Smooth muscle cell (in vitro differentiated cells): Measurements from ENCODE around the gene CASTOR1. TPM values are rescaled to one million over a fixed set of nuclear protein-coding genes. Genes with fewer than 3 reads are reported as not detected.

ENCODE experiments used
- DNase-seq: peaks from one replicate; lab custom pipeline; 2025; ENCODE audit not compliant: unreplicated experiment; lab: John Stamatoyannopoulos, UW
- H2AFZ ChIP-seq: fragments of 200-600 bp; sonication (generic); 2 replicates; pipeline ENCODE4 v1.6.0; 2016; ENCODE audit warnings: antibody characterized with exemption, low read depth, mild to moderate bottlenecking
- H3F3A ChIP-seq: fragments of 200-600 bp; sonication (generic); 2 replicates; pipeline ENCODE4 v1.6.0; 2017; ENCODE audit warnings: antibody characterized with exemption, low read depth
- H3K27ac ChIP-seq: fragments of 200-600 bp; sonication (generic); 2 replicates; pipeline ENCODE4 v1.5.1; 2016; ENCODE audit warnings: low read depth, mild to moderate bottlenecking
- H3K27me3 ChIP-seq: fragments of 200-600 bp; sonication (generic); 2 replicates; pipeline ENCODE4 v1.6.1; 2016; ENCODE audit warnings: low read depth, mild to moderate bottlenecking
- H3K36me3 ChIP-seq: fragments of 200-600 bp; sonication (generic); 2 replicates; pipeline ENCODE4 v1.5.1; 2016; ENCODE audit warnings: low read depth
- H3K4me1 ChIP-seq: fragments of 200-600 bp; sonication (generic); 2 replicates; pipeline ENCODE4 v1.5.1; 2016; ENCODE audit warnings: low read depth
- H3K4me2 ChIP-seq: fragments of 200-600 bp; sonication (generic); 2 replicates; pipeline ENCODE4 v1.6.0; 2016; ENCODE audit warnings: mild to moderate bottlenecking
- H3K4me3 ChIP-seq: fragments of 200-600 bp; sonication (generic); 2 replicates; pipeline ENCODE4 v1.5.1; 2016; ENCODE audit warnings: mild to moderate bottlenecking
- H3K79me2 ChIP-seq: fragments of 200-600 bp; sonication (generic); 2 replicates; pipeline ENCODE4 v1.6.0; 2016; ENCODE audit warnings: low read depth, mild to moderate bottlenecking
- H3K9ac ChIP-seq: fragments of 200-600 bp; sonication (generic); 2 replicates; pipeline ENCODE4 v1.6.0; 2016; ENCODE audit warnings: low read depth
- H3K9me3 ChIP-seq: fragments of 200-600 bp; sonication (generic); replicated peaks from 2 replicates; pipeline ENCODE4 v1.5.1; 2016; ENCODE audit warnings: low read depth
- H4K20me1 ChIP-seq: fragments of 200-600 bp; sonication (generic); 2 replicates; pipeline ENCODE4 v1.6.0; 2016; ENCODE audit warnings: low read depth
- WGBS: methylation state at CpG from one replicate; pipeline ENCODE4 v1.1.7; 2016; ENCODE audit warnings: low lambda C conversion rate; 5-methylcytosine and 5-hydroxymethylcytosine counted together
- polyA plus RNA-seq: library from polyadenylated mRNA; unstranded; fragments of >200 nt; fragmentation: Nextera tagmentation; extraction: Ambion mirVana; gene quantifications from 2 replicates; pipeline ENCODE4 v1.2.1, GENCODE V29; 2016
- total RNA-seq: library from RNA; depleted of rRNA; stranded (reverse); fragments of >200 nt; gene quantifications from 2 replicates; pipeline ENCODE4 v1.2.3, GENCODE V29; 2014
- TF ChIP-seq, protein P1 (sequence below): fragments of 200-600 bp; sonication (generic); IDR thresholded peaks from 2 replicates; pipeline ENCODE4 v1.5.1; 2017; ENCODE audit warnings: borderline replicate concordance, mild to moderate bottlenecking, antibody characterized with exemption; ENCODE audit not compliant: insufficient read depth, poor library complexity, severe bottlenecking

The CASTOR1 gene
- total and polyA plus RNA-seq, 2 experiments from 2014 or later = 9.8 to 21.8 TPM

- DNase-seq = no peak
- H3K4me2 ChIP-seq = no peak overlapping the region
- WGBS = 85% methylated on average over 24 of the region's 24 CpGs
These were observed 23.4 kb downstream of the CASTOR1 start for GRCh38 chr22:30265823-30266444.

GRCh38 chr22:30265131-30265720 is 24.1 kb downstream of the CASTOR1 start:
- H3K36me3 ChIP-seq = no peaks in the 10 kb centered on the region
- TF ChIP-seq, protein P1, sequence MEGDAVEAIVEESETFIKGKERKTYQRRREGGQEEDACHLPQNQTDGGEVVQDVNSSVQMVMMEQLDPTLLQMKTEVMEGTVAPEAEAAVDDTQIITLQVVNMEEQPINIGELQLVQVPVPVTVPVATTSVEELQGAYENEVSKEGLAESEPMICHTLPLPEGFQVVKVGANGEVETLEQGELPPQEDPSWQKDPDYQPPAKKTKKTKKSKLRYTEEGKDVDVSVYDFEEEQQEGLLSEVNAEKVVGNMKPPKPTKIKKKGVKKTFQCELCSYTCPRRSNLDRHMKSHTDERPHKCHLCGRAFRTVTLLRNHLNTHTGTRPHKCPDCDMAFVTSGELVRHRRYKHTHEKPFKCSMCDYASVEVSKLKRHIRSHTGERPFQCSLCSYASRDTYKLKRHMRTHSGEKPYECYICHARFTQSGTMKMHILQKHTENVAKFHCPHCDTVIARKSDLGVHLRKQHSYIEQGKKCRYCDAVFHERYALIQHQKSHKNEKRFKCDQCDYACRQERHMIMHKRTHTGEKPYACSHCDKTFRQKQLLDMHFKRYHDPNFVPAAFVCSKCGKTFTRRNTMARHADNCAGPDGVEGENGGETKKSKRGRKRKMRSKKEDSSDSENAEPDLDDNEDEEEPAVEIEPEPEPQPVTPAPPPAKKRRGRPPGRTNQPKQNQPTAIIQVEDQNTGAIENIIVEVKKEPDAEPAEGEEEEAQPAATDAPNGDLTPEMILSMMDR = no peak
- 90% methylated on average over 9 of the region's 9 CpGs for WGBS
- no peaks in the 10 kb centered on the region for H3K27me3 ChIP-seq
- no peaks in the 10 kb centered on the region for H3K79me2 ChIP-seq
- no peak overlapping the region for H3K4me2 ChIP-seq
- no peaks in the 10 kb centered on the region for H3F3A ChIP-seq
- H3K4me3 ChIP-seq = no peak overlapping the region
- H4K20me1 ChIP-seq = no peaks in the 10 kb centered on the region
- no peak for DNase-seq
- H3K9me3 ChIP-seq = no peaks in the 10 kb centered on the region
- no peaks in the 10 kb centered on the region for H3K4me1 ChIP-seq
- no peak overlapping the region for H3K9ac ChIP-seq
- no peak overlapping the region for H3K27ac ChIP-seq
- no peak overlapping the region for H2AFZ ChIP-seq

More at GRCh38 chr22:30265823-30266444, 23.4 kb downstream of the CASTOR1 start:
- Histone ChIP-seq H3K9ac (no peak overlapping the region), H3K9me3 (no peaks in the 10 kb centered on the region), H3K27ac (no peak overlapping the region), H3F3A (no peaks in the 10 kb centered on the region), H3K79me2 (no peaks in the 10 kb centered on the region), H3K27me3 (no peaks in the 10 kb centered on the region), H2AFZ (no peak overlapping the region), H3K4me3 (no peak overlapping the region), H3K36me3 (no peaks in the 10 kb centered on the region), H3K4me1 (no peaks in the 10 kb centered on the region), H4K20me1 (no peaks in the 10 kb centered on the region)
- TF ChIP-seq, protein P1 = no peak

- H3K79me2 ChIP-seq = no peaks in the 10 kb centered on the region
- H3K27ac ChIP-seq = no peak overlapping the region
- 93% methylated on average over 17 of the region's 17 CpGs for whole genome bisulfite sequencing
- H3K4me2 ChIP-seq = no peak overlapping the region
- TF ChIP-seq, protein P1 = no peak
- no peaks in the 10 kb centered on the region for H3K9me3 ChIP-seq
- H3F3A ChIP-seq = no peaks in the 10 kb centered on the region
- no peaks in the 10 kb centered on the region for H4K20me1 ChIP-seq
- H3K4me3 ChIP-seq = no peak overlapping the region
- H2AFZ ChIP-seq = no peak overlapping the region
- no peaks in the 10 kb centered on the region for H3K36me3 ChIP-seq
- DNase-seq = no peak
- no peaks in the 10 kb centered on the region for H3K27me3 ChIP-seq
- no peaks in the 10 kb centered on the region for H3K4me1 ChIP-seq
- H3K9ac ChIP-seq = no peak overlapping the region
These were observed 25.4 kb downstream of the CASTOR1 start for GRCh38 chr22:30263883-30264282.
